HepG2 (cell line): ENCODE data around the gene SLC7A8. TPM values are rescaled to one million over a fixed set of nuclear protein-coding genes. Genes with fewer than 3 reads are reported as not detected.

ENCODE experiments used
- ATAC-seq: fragments of 200-7000 bp; cut with Tn5 transposase; 3 replicates; pipeline ENCODE4 v1.9.1; 2020; ENCODE audit warnings: mild to moderate bottlenecking, moderate library complexity
- BruUV-seq: library from RNA; stranded (reverse); fragments of 400-500 nt; replicated peaks from 2 replicates; lab custom pipeline; 2021; lab: Mats Ljungman, UMichigan
- CTCF ChIA-PET: fragments of 300-600 bp; formaldehyde crosslinking; extraction: SDS; loops from one replicate; lab custom pipeline; 2021; ENCODE audit warnings: low total read pairs, inconsistent platforms, low intra/inter-chr PET ratio; lab: Yijun Ruan, JAX
- POLR2A ChIA-PET: fragments of 350-600 bp; sonication (Branson Sonifier 250); formaldehyde crosslinking; loops from one replicate; lab custom pipeline; 2020; ENCODE audit warnings: antibody characterized with exemption, inconsistent platforms; lab: Yijun Ruan, JAX
- DNase-seq: peaks from one replicate; pipeline ENCODE4 v3.0.0-alpha.2; 2015; ENCODE audit warnings: low spot score
- FAIRE-seq: peaks from 3 replicates; lab custom pipeline; 2011; peaks lifted over from hg19 to GRCh38; lab: Jason Lieb, UNC
- H2AFZ ChIP-seq: one replicate; pipeline ENCODE4 v1.6.1; 2011; ENCODE audit warnings: low read length, inconsistent platforms
- H3K27ac ChIP-seq: fragments of 300-600 bp; 3 replicates; pipeline ENCODE4 v1.8.0; 2011; ENCODE audit warnings: mixed run types, mild to moderate bottlenecking, mixed read lengths, low read length, inconsistent platforms; ENCODE audit not compliant: insufficient read depth; ENCODE audit errors: extremely low read length
- H3K27me3 ChIP-seq, 2 experiments: fragments of 200-600 bp in 1 of 2; 2 replicates in 1 of 2; 3 replicates in 1 of 2; pipeline versions ENCODE4 v1.6.0 to v1.8.0; 2011; ENCODE audit warnings: low read length in 2 of 2, mild to moderate bottlenecking in 2 of 2, moderate library complexity in 2 of 2, inconsistent platforms in 1 of 2; ENCODE audit not compliant: insufficient read depth in 2 of 2, control insufficient read depth in 1 of 2
- H3K36me3 ChIP-seq, 2 experiments: fragments of 200-600 bp in 1 of 2; replicated peaks in 1 of 2; 2 replicates in 1 of 2; 3 replicates in 1 of 2; pipeline versions ENCODE4 v1.5.1 to v1.8.0; 2011; ENCODE audit warnings: low read length in 2 of 2, inconsistent platforms in 1 of 2; ENCODE audit not compliant: insufficient read depth in 2 of 2, control insufficient read depth in 1 of 2
- H3K4me1 ChIP-seq: 2 replicates; pipeline ENCODE4 v1.5.1; 2012; ENCODE audit warnings: low read length, inconsistent platforms; ENCODE audit not compliant: insufficient read depth
- H3K4me2 ChIP-seq: 2 replicates; pipeline ENCODE4 v1.6.0; 2011; ENCODE audit warnings: low read depth, low read length, inconsistent platforms
- H3K4me3 ChIP-seq, 3 experiments: fragments of 200-600 bp in 1 of 3; sonication (generic), shearing (Covaris generic) in 1 of 3; replicated peaks in 1 of 3; 2 replicates each; pipeline ENCODE4 v1.5.1; 2011 to 2016; ENCODE audit warnings: low read length in 3 of 3, inconsistent platforms in 2 of 3, low read depth in 2 of 3, mild to moderate bottlenecking in 2 of 3, control low read depth in 1 of 3, mixed read lengths in 1 of 3; ENCODE audit not compliant: insufficient read depth in 1 of 3
- H3K79me2 ChIP-seq: one replicate; pipeline ENCODE4 v1.6.1; 2011; ENCODE audit warnings: low read length, inconsistent platforms; ENCODE audit not compliant: insufficient read depth
- H3K9ac ChIP-seq: 2 replicates; pipeline ENCODE4 v1.6.0; 2011; ENCODE audit warnings: mild to moderate bottlenecking, low read depth, low read length, inconsistent platforms; ENCODE audit not compliant: insufficient read depth
- H3K9me3 ChIP-seq: 2 replicates; pipeline ENCODE4 v1.5.1; 2012; ENCODE audit warnings: mild to moderate bottlenecking, low read length
- H4K20me1 ChIP-seq: 2 replicates; pipeline ENCODE4 v1.6.0; 2011; ENCODE audit warnings: inconsistent platforms, mild to moderate bottlenecking, low read length, moderate library complexity; ENCODE audit not compliant: insufficient read depth
- EED ChIP-seq: sonication (generic); formaldehyde crosslinking; IDR thresholded peaks from 2 replicates; pipeline ENCODE4 v1.5.0; 2020; ENCODE audit warnings: mild to moderate bottlenecking, missing genetic modification reagents
- EZH2 ChIP-seq: conservative IDR thresholded peaks from 2 replicates; pipeline ENCODE4 v1.6.1; 2012; ENCODE audit warnings: mild to moderate bottlenecking, low read depth, low read length, moderate library complexity
- HNRNPK ChIP-seq: fragments of 200-400 bp; formaldehyde crosslinking; IDR thresholded peaks from 2 replicates; pipeline ENCODE4 v1.6.1; 2018; ENCODE audit warnings: low read length, low read depth, moderate library complexity, mild to moderate bottlenecking; ENCODE audit not compliant: poor library complexity, severe bottlenecking
- IKZF1 ChIP-seq: fragments of 450-650 bp; IDR thresholded peaks from 2 replicates; pipeline ENCODE4 v1.7.1; 2016
- KLF13 ChIP-seq: sonication (generic); formaldehyde crosslinking; IDR thresholded peaks from 2 replicates; pipeline ENCODE4 v1.4.0; 2020; ENCODE audit warnings: mild to moderate bottlenecking, missing genetic modification reagents
- MAZ ChIP-seq, 2 experiments: sonication (generic) in 1 of 2; formaldehyde crosslinking in 1 of 2; IDR thresholded peaks; 2 replicates each; pipeline versions ENCODE4 v1.5.0 to v1.6.1; 2012 to 2020; ENCODE audit warnings: low read depth in 2 of 2, mild to moderate bottlenecking in 2 of 2, borderline replicate concordance in 1 of 2, improper control_type of control experiment in 1 of 2, low read length in 1 of 2, missing genetic modification reagents in 1 of 2, moderate library complexity in 1 of 2
- PAX8 ChIP-seq: sonication (generic); formaldehyde crosslinking; IDR thresholded peaks from 2 replicates; pipeline ENCODE4 v1.8.0; 2022; ENCODE audit warnings: mild to moderate bottlenecking, missing genetic modification reagents, borderline replicate concordance
- PCBP2 ChIP-seq: fragments of 200-400 bp; formaldehyde crosslinking; optimal IDR thresholded peaks from 2 replicates; pipeline ENCODE3; 2018; ENCODE audit warnings: low read length, low read depth; ENCODE audit not compliant: poor library complexity, severe bottlenecking
- WGBS: methylation state at CpG from one replicate; pipeline ENCODE4 v1.1.6; 2017; ENCODE audit warnings: low lambda C conversion rate; 5-methylcytosine and 5-hydroxymethylcytosine counted together
- in situ Hi-C: cut with HindIII; loops from 2 replicates; pipeline ENCODE4 v1.10.0; 2017; ENCODE audit warnings: low pct_unique_long_range_greater_than_20kb; ENCODE audit not compliant: extremely low pct_ligation_motif_present
- intact Hi-C: fragments of 100-400 bp; cut with micrococcal nuclease; formaldehyde crosslinking; loops from one replicate; pipeline ENCODE4 v1.10.0; 2022; ENCODE audit not compliant: unreplicated experiment
- polyA plus RNA-seq, 8 experiments: library from polyadenylated mRNA; depleted of rRNA in 3 of 8; stranded (reverse) in 7 of 8; unstranded in 1 of 8; fragments of >200 nt; fragmentation: Illumina TruSeq in 4 of 8; extraction: Trizol in 4 of 8; gene quantifications; 2 replicates each; pipeline versions ENCODE4 v1.2.1 to v1.2.3, GENCODE V29; 2011 to 2016; ENCODE audit warnings: low read depth in 4 of 8, missing spikeins in 1 of 8, mixed read lengths in 1 of 8; ENCODE audit not compliant: insufficient read depth in 1 of 8
- total RNA-seq, 5 experiments: library from RNA; depleted of rRNA; stranded (reverse); fragments of >200 nt; fragmentation: Illumina TruSeq; extraction: Trizol; gene quantifications; 2 replicates each; pipeline ENCODE4 v1.2.3, GENCODE V29; 2016; ENCODE audit warnings: low read depth in 1 of 5
- TF ChIP-seq, protein P1 (sequence below): sonication (generic); formaldehyde crosslinking; IDR thresholded peaks from 2 replicates; pipeline ENCODE4 v1.4.0; 2020; ENCODE audit warnings: missing genetic modification reagents, mild to moderate bottlenecking, borderline replicate concordance
- TF ChIP-seq, protein P2 (sequence below): sonication (generic); formaldehyde crosslinking; IDR thresholded peaks from 2 replicates; pipeline ENCODE4 v1.5.1; 2020; ENCODE audit warnings: mild to moderate bottlenecking, missing genetic modification reagents, moderate library complexity
- TF ChIP-seq, protein P3 (sequence below): sonication (generic); formaldehyde crosslinking; IDR thresholded peaks from 2 replicates; pipeline ENCODE4 v1.5.0; 2020; ENCODE audit warnings: mild to moderate bottlenecking, missing genetic modification reagents
- TF ChIP-seq, protein P4 (sequence below): sonication (generic); formaldehyde crosslinking; IDR thresholded peaks from 2 replicates; pipeline ENCODE4 v1.5.0; 2020; ENCODE audit warnings: missing genetic modification reagents, mild to moderate bottlenecking, borderline replicate concordance

The SLC7A8 gene
- total and polyA plus RNA-seq, 2 of the 13 experiments (the other 11 are each of a cell fraction or from before 2014, with no cell fraction given), result 0.25 TPM; not detected in 1

DNA sequence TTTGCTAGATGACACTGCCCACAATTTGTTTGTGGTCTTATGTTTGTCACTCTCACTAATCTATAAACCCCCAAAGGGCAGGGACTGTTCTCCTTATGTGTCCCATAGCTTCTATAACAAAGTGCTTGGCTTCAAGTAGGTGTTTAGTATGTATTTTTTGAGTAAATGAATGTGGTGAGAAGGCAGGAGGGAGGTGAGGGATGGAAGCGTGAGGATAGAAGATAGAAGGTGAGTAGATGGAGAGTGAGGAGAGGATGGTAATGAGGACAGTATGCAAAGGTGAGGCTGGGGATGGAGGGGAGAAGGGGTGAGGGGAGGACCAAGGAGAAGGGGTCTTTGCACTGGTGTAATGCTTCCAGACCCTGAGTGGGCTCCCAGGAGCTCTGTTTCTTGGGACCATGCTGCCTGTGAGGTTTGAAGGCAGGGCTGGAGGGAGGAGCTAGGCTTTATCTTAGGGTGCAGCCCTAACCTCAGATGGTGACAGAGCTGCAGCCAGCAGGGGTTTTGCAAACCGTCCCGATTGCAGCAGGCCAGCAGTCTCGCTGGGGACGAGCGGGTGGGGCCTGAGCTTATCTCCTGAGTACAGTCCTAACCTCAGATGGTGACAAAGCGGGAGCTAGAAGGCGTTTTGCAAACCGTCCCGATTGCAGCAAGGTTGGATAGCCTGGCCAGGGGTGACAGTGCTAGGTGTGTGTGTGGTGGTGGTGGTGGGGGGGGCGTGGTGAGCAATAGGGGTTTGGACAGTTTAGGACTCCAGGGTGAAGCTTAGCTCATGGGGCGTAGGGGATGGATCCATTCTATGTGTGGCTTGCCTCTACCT is 70.9 kb downstream of the SLC7A8 start:
- H3K4me2 ChIP-seq, result no peak overlapping the region
- in situ Hi-C loops (no loop called here), intact Hi-C loops (no loop called here)
- BruUV-seq, result no TSS peak
- 10% methylated on average over 12 of the region's 12 CpGs for WGBS
- no peak overlapping the region for H3K27ac ChIP-seq
- peaks cover 25% of the 10 kb centered on the region for H3K4me1 ChIP-seq
- H3K9ac ChIP-seq, result no peak overlapping the region
- peak; percentile 26 for ATAC-seq
- FAIRE-seq, result no peak
- no peaks in the 10 kb centered on the region for H3K36me3 ChIP-seq
- H3K27me3 ChIP-seq, result peaks cover 39 to 79% of the 10 kb centered on the region in 2 experiments
- no peaks in the 10 kb centered on the region for H3K79me2 ChIP-seq
- no peaks in the 10 kb centered on the region for H3K9me3 ChIP-seq
- no peak overlapping the region for H2AFZ ChIP-seq
- no peaks in the 10 kb centered on the region for H4K20me1 ChIP-seq
- H3K4me3 ChIP-seq, result no peak overlapping the region
- CTCF ChIA-PET, result interaction anchor here (1.0 to 1.6 kb wide), 2 partner anchors 9 to 74 kb away, joined by 4 to 5 read pairs; no protein-coding TSS in a partner anchor
- POLR2A ChIA-PET, result interaction anchor here (1.4 to 6.6 kb wide), 3 partner anchors 18 to 106 kb away, joined by 3 to 66 read pairs (median 8); partner anchors contain the start of genes ACIN1 and C14orf119
- DNase-seq, result no peak
- TF ChIP-seq, protein P1, sequence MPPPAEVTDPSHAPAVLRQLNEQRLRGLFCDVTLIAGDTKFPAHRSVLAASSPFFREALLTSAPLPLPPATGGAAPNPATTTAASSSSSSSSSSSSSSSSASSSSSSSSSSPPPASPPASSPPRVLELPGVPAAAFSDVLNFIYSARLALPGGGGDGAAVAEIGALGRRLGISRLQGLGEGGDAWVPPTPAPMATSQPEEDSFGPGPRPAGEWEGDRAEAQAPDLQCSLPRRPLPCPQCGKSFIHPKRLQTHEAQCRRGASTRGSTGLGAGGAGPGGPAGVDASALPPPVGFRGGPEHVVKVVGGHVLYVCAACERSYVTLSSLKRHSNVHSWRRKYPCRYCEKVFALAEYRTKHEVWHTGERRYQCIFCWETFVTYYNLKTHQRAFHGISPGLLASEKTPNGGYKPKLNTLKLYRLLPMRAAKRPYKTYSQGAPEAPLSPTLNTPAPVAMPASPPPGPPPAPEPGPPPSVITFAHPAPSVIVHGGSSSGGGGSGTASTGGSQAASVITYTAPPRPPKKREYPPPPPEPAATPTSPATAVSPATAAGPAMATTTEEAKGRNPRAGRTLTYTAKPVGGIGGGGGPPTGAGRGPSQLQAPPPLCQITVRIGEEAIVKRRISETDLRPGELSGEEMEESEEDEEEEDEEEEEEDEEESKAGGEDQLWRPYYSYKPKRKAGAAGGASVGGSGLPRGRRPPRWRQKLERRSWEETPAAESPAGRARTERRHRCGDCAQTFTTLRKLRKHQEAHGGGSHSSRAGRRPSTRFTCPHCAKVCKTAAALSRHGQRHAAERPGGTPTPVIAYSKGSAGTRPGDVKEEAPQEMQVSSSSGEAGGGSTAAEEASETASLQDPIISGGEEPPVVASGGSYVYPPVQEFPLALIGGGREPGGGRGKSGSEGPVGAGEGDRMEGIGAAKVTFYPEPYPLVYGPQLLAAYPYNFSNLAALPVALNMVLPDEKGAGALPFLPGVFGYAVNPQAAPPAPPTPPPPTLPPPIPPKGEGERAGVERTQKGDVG, result no peak
- TF ChIP-seq MAZ (IDR thresholded peaks at IDR 0.05; ENCODE audit: borderline replicate concordance, low read depth, low read length) (0 out of 2 replicates have a peak, but pooled peaks have one; percentile 13), MAZ (CRISPR knock-in tag; IDR thresholded peaks at IDR 0.05; ENCODE audit: low read depth) (no peak), PCBP2 (peak; percentile 30), EZH2 (peak; percentile 37; the same call in 1 of the 2 replicates), HNRNPK (peak; percentile 69), IKZF1 (no peak), EED (CRISPR knock-in tag) (peak; percentile 41; the same call in 1 of the 2 replicates), KLF13 (CRISPR knock-in tag) (0 out of 2 replicates have a peak, but pooled peaks have one; percentile 58), PAX8 (CRISPR knock-in tag) (no peak)
- TF ChIP-seq, protein P2, sequence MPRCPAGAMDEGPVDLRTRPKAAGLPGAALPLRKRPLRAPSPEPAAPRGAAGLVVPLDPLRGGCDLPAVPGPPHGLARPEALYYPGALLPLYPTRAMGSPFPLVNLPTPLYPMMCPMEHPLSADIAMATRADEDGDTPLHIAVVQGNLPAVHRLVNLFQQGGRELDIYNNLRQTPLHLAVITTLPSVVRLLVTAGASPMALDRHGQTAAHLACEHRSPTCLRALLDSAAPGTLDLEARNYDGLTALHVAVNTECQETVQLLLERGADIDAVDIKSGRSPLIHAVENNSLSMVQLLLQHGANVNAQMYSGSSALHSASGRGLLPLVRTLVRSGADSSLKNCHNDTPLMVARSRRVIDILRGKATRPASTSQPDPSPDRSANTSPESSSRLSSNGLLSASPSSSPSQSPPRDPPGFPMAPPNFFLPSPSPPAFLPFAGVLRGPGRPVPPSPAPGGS (CRISPR knock-in tag), result no peak
- TF ChIP-seq, protein P3, sequence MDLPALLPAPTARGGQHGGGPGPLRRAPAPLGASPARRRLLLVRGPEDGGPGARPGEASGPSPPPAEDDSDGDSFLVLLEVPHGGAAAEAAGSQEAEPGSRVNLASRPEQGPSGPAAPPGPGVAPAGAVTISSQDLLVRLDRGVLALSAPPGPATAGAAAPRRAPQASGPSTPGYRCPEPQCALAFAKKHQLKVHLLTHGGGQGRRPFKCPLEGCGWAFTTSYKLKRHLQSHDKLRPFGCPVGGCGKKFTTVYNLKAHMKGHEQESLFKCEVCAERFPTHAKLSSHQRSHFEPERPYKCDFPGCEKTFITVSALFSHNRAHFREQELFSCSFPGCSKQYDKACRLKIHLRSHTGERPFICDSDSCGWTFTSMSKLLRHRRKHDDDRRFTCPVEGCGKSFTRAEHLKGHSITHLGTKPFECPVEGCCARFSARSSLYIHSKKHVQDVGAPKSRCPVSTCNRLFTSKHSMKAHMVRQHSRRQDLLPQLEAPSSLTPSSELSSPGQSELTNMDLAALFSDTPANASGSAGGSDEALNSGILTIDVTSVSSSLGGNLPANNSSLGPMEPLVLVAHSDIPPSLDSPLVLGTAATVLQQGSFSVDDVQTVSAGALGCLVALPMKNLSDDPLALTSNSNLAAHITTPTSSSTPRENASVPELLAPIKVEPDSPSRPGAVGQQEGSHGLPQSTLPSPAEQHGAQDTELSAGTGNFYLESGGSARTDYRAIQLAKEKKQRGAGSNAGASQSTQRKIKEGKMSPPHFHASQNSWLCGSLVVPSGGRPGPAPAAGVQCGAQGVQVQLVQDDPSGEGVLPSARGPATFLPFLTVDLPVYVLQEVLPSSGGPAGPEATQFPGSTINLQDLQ (CRISPR knock-in tag), result peak; percentile 65; the same call in 1 of the 2 replicates
- TF ChIP-seq, protein P4, sequence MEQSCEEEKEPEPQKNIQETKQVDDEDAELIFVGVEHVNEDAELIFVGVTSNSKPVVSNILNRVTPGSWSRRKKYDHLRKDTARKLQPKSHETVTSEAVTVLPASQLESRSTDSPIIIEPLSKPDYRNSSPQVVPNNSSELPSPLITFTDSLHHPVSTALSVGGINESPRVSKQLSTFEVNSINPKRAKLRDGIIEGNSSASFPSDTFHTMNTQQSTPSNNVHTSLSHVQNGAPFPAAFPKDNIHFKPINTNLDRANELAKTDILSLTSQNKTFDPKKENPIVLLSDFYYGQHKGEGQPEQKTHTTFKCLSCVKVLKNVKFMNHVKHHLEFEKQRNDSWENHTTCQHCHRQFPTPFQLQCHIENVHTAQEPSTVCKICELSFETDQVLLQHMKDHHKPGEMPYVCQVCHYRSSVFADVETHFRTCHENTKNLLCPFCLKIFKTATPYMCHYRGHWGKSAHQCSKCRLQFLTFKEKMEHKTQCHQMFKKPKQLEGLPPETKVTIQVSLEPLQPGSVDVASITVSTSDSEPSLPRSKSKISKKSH (CRISPR knock-in tag), result peak; percentile 71; the same call in 1 of the 2 replicates
